Spinal cord (tissue), 10 donors: Measurements from ENCODE around the gene ANP32B. TPM values are rescaled to one million over a fixed set of nuclear protein-coding genes. Genes with fewer than 3 reads are reported as not detected.
"Not testable (repeated sequence)": the region's sequence is repeated elsewhere in the genome, so short reads cannot be mapped to it uniquely, and the experiment has no call there.

Experiments
- DNase-seq, 6 donors: peaks; one replicate each; pipeline versions ENCODE4 v3.0.0 to v3.0.0-alpha.2; 2013 to 2015; ENCODE audit warnings: low spot score in 6 of 6, low read depth in 4 of 6
- H3K27ac ChIP-seq: one replicate; pipeline ENCODE4 v1.5.1; 2013; ENCODE audit warnings: low read depth, low read length, control low read depth
- H3K27me3 ChIP-seq: one replicate; pipeline ENCODE4 v1.6.1; 2013; ENCODE audit warnings: low read length; ENCODE audit not compliant: control insufficient read depth, insufficient read depth
- H3K36me3 ChIP-seq: one replicate; pipeline ENCODE4 v1.6.1; 2013; ENCODE audit warnings: low read length; ENCODE audit not compliant: control insufficient read depth, insufficient read depth
- H3K4me1 ChIP-seq: one replicate; pipeline ENCODE4 v1.6.1; 2013; ENCODE audit warnings: low read length; ENCODE audit not compliant: control insufficient read depth, insufficient read depth
- H3K4me3 ChIP-seq: one replicate; pipeline ENCODE4 v1.5.1; 2013; ENCODE audit warnings: low read depth, low read length, control low read depth
- H3K9me3 ChIP-seq: one replicate; pipeline ENCODE4 v1.6.1; 2013; ENCODE audit warnings: low read length; ENCODE audit not compliant: control insufficient read depth, insufficient read depth
- WGBS: methylation state at CpG from one replicate; pipeline ENCODE4 v1.1.5; 2013; ENCODE audit warnings: missing lambda C conversion rate; ENCODE audit not compliant: insufficient coverage; 5-methylcytosine and 5-hydroxymethylcytosine counted together
- polyA plus RNA-seq, 2 donors: library from polyadenylated mRNA; unstranded; fragments of 120-200 nt; gene quantifications; one replicate each; pipeline ENCODE4 v1.2.1, GENCODE V29; 2013; ENCODE audit not compliant: insufficient read length in 2 of 2
- total RNA-seq, 2 donors: library from RNA; depleted of rRNA in 1 of 2; stranded (reverse); fragments of 120-200 nt in 1 of 2; fragments of >200 nt in 1 of 2; gene quantifications; one replicate each; pipeline versions ENCODE4 v1.2.3 to v1.2.4, GENCODE V29; 2013 to 2014
- donor health status: healthy.

ANP32B gene
- total and polyA plus RNA-seq, 4 donors = 14.5 to 150 (median 82.1) TPM

GRCh38 chr9:97943308-97943855, 39.8 kb upstream of the ANP32B start:
- peaks cover 27% of the 10 kb centered on the region for H3K27me3 ChIP-seq
- H3K36me3 ChIP-seq = no peaks in the 10 kb centered on the region
- no peak overlapping the region for H3K4me3 ChIP-seq
- H3K4me1 ChIP-seq = no peaks in the 10 kb centered on the region
- no peak overlapping the region for H3K27ac ChIP-seq
- no peaks in the 10 kb centered on the region for H3K9me3 ChIP-seq
- no peak for DNase-seq

DNA sequence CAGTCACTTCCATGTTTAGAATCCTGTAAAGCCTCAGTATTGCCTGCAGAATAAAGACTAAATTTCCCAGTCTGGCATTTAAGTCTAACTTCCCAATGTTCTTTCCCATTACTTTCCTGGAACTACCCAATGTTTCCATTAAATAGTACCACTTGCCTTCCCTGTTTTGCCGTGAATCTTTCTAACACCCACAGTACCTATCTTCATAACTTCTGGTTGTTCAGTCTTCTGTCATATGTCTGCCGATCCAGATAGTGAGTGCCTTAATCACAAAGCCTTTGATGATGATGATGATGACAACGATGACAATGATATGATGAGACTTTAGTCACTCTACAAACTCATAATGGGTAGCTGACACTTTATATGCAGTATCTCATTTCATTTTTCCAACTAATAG, 38.5 kb upstream of the ANP32B start:
- H3K27me3 ChIP-seq = peaks cover 26% of the 10 kb centered on the region

GRCh38 chr9:97945470-97945869, 37.7 kb upstream of the ANP32B start:
- not testable (repeated sequence) for H3K4me3 ChIP-seq, H3K36me3 ChIP-seq, H3K27ac ChIP-seq, DNase-seq, H3K9me3 ChIP-seq, H3K4me1 ChIP-seq
- peaks cover 22% of the 10 kb centered on the region for H3K27me3 ChIP-seq
- no CpG with 5 or more reads among the region's 2 CpGs for WGBS

More for the DNA sequence above, 38.5 kb upstream of the ANP32B start:
- H3K4me1 ChIP-seq = no peaks in the 10 kb centered on the region
- H3K36me3 ChIP-seq = no peaks in the 10 kb centered on the region
- H3K4me3 ChIP-seq = no peak overlapping the region
- 71% methylated on average over 1 of the region's 3 CpGs for WGBS
- H3K9me3 ChIP-seq = no peaks in the 10 kb centered on the region
- no peak for DNase-seq
- H3K27ac ChIP-seq = no peak overlapping the region

GRCh38 chr9:97947094-97947493, 36.0 kb upstream of the ANP32B start:
- no CpG with 5 or more reads among the region's 2 CpGs for WGBS
- DNase-seq = not testable (repeated sequence)

GRCh38 chr9:97950873-97951272, 32.3 kb upstream of the ANP32B start:
- not testable (repeated sequence) for H3K36me3 ChIP-seq, H3K27ac ChIP-seq, DNase-seq, H3K27me3 ChIP-seq, H3K4me1 ChIP-seq, H3K4me3 ChIP-seq, H3K9me3 ChIP-seq
- 85% methylated on average over 3 of the region's 5 CpGs for WGBS

More at GRCh38 chr9:97947094-97947493, 36.0 kb upstream of the ANP32B start:
- H3K27ac ChIP-seq, H3K36me3 ChIP-seq, H3K4me1 ChIP-seq, H3K9me3 ChIP-seq, H3K4me3 ChIP-seq: not testable (repeated sequence)
- H3K27me3 ChIP-seq = peaks cover 18% of the 10 kb centered on the region

- H3K27ac ChIP-seq = no peak overlapping the region
- H3K27me3 ChIP-seq = no peaks in the 10 kb centered on the region
- H3K36me3 ChIP-seq = no peaks in the 10 kb centered on the region
- H3K4me1 ChIP-seq = peaks cover 7% of the 10 kb centered on the region
- no peaks in the 10 kb centered on the region for H3K9me3 ChIP-seq
- DNase-seq = peak in 1 of 6 donors; percentile 54
- H3K4me3 ChIP-seq = no peak overlapping the region
Measured at GRCh38 chr9:97954550-97954989, 28.6 kb upstream of the ANP32B start.

DNA sequence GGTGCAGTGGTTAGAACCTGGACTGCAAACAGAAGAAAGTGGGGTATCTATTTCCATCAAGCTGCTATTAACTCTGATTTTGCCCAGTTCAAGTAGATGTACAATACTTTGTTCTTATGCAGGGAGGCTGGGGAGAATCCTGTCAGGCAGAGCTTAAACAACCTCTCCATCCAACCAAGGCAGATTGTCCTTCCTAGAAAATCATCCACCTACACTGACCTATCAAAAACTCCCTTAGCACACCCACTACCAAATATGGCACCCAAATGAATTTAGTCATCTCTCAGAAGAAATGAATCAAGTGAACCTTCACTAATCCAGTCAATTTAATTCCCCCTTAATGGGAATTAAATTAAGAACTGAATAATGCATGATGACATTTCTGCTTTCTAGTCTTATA, 26.8 kb upstream of the ANP32B start:
- Histone ChIP-seq H3K27ac (no peak overlapping the region), H3K4me1 (peaks cover 7% of the 10 kb centered on the region), H3K9me3 (no peaks in the 10 kb centered on the region), H3K27me3 (no peaks in the 10 kb centered on the region), H3K4me3 (no peak overlapping the region), H3K36me3 (no peaks in the 10 kb centered on the region)
- peak in 1 of 6 donors; percentile 22 for DNase-seq

DNA sequence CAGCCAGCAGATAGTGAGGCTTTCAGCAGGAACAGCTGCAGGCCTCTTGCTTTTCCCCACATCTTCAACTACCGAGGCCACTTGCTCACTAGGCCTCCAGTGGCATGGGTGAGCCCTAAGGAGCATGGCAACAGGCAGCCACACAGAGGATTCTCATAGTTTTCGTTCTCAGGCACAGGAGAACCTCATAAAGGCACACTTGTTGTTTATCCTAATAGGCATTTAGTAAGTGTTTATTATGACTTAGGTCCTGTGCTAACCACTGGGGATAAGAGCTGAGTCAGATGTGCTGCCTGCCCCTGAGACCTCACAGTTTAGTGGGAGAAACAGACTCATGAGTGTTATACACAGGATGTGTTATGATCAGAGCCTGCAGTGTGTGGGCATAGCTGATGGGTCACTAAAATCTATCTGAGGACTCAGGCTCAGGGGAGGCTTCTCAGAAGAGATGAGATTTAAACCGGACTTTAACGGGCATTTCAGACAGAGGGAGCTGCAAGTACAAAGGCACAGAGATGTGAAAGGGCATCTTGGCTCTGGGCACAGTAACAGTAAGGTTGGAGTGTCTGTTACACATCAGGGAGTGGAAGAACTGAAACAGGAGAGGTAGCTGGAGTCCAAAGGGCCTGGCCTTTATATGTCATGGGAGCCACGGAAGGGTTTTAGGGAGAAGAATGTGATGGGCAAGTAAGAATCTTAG, 24.2 kb upstream of the ANP32B start:
- WGBS = 67% methylated on average over 5 of the region's 5 CpGs
- Histone ChIP-seq H3K9me3 (no peaks in the 10 kb centered on the region), H3K4me1 (peaks cover 7% of the 10 kb centered on the region), H3K36me3 (no peaks in the 10 kb centered on the region), H3K27me3 (no peaks in the 10 kb centered on the region), H3K4me3 (no peak overlapping the region), H3K27ac (peak overlapping the region; percentile 19)
- peak in 2 of 6 donors; percentile 44 to 56 for DNase-seq

GRCh38 chr9:97959585-97959984, 23.6 kb upstream of the ANP32B start:
- H3K27me3 ChIP-seq = no peaks in the 10 kb centered on the region
- H3K36me3 ChIP-seq = no peaks in the 10 kb centered on the region
- peak overlapping the region; percentile 19 for H3K27ac ChIP-seq
- no peak for DNase-seq
- H3K4me3 ChIP-seq = no peak overlapping the region
- peaks cover 7% of the 10 kb centered on the region for H3K4me1 ChIP-seq
- no peaks in the 10 kb centered on the region for H3K9me3 ChIP-seq

DNA sequence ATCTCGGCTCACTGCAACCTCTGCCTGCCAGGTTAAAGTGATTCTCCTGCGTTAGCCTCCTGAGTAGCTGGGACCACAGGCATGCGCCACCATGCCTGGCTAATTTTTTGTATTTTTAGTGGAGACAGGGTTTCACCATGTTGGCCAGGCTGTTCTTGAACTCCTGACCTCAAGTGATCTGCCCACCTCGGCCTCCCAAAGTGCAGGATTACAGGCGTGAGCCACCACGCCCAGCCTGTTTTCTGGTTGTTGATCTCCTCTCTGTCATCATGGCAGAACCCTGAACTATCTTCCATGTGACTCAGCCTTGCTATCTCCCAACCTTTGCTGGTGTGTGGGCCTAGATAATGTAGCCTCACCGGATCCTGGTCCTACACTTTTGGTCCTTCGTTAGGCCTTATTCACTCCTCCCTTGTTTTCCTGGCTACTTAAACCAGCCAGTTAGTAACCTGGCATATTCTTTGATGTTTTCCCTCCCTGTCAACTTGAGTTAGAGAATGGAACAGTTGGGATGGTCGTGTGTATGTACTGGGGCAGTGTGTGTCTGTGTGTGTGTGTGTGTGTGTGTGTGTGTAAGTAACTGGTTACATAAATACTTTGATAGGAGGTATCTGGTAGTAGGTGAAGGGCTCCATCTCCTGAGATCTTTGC, 22.3 kb upstream of the ANP32B start:
- H3K27me3 ChIP-seq, H3K4me1 ChIP-seq, H3K9me3 ChIP-seq, H3K27ac ChIP-seq, H3K36me3 ChIP-seq, DNase-seq, H3K4me3 ChIP-seq: not testable (repeated sequence)
- WGBS = 89% methylated on average over 8 of the region's 9 CpGs
